Measurements from ENCODE around the gene SMARCC2. TPM values are rescaled to one million over a fixed set of nuclear protein-coding genes. Genes with fewer than 3 reads are reported as not detected.
A peak's percentile ranks its signal among the peaks of the same experiment; 100 is the strongest.

The SMARCC2 gene
- 10 to 100 TPM; 81.0 to 93.9 TPM for total RNA-seq
- long read RNA-seq, donor 1, full-length matches to known transcripts: 5 of 43 reads
- long read RNA-seq, donor 1, partial matches to known transcripts: 16 of 43 reads
- long read RNA-seq, donor 1, other reads (novel, unspliced or antisense): 22 of 43 reads
- long read RNA-seq, donor 2, transcript SMARCC2-202 (29 exons, 3,839 nt): major isoform, 5 of 89 reads
- long read RNA-seq, donor 2, partial matches to known transcripts: 70 of 89 reads
- long read RNA-seq, donor 2, other reads (novel, unspliced or antisense): 13 of 89 reads

DNA sequence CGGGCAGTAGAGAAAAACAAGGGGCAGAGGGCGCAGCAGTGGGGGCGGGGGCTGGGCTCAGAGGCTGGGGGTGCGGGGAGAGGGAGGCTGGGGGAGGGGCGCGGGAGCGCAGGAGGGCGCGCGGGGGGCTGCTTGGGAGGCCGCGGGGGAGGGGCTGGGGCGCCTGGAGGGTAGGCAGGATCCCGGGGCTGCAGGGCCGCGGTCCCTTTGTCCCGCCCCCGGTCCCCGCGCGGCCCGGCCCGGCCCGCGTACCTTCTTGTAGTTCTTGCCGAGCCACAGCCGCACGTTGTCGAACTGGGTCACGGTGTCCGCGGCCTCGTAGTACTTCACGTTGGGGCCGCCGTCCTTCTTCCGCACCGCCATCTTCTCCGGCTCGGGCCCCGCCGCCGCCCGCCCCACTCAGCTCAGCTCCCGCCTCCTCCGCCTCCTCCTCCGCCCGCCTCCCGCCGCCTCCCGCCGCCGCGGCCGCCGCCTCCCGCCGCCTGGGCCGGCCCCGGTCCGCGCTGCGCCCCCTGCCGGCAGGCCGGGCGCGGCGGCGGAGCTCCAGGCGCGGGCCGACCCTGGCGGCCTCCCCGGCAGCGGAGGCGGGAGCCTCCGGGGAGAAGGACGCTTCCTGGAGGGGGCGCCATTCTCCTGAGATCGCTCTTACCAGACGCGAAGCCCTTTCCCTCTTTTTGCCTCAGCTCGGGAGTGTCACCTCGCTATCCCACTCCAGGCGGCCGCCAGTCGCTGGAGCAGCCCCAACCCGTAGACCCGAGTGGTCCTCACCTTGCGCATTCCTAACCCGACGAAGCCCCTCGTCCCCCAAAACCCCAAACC is at the start of gene SMARCC2:
Gene SMARCC2 (minus strand): TSS at position 385 of the 819 bp plus-strand sequence. CDS start 22 bp downstream, at position 363.
- intact Hi-C loops (cut with DNase I): no loop called here
- DNase-seq (ENCODE audit: low spot score): peak; percentile 97

DNA sequence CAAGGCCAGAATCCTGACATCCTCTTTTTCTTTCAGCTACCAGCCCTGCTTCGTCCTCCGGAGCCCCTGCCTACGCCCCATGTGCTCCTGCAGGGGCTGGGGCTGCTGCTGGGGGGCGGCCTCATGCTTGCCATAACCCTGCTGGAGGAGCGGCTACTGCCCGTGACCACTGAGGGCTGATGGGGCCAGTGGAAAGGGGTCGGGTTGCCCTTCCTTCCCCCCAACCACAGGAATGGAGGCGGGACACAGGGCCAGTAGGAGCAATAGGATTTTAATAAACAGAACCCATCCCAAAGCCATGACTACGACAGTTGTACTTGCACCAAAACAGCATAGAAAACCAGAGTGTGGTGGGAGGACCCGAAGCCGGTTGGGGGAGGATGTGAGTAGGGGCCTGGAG is 48.3 kb upstream of the SMARCC2 start:
- intact Hi-C loops (cut with DNase I): no loop called here
- no peak for DNase-seq (ENCODE audit: low spot score)

DNA sequence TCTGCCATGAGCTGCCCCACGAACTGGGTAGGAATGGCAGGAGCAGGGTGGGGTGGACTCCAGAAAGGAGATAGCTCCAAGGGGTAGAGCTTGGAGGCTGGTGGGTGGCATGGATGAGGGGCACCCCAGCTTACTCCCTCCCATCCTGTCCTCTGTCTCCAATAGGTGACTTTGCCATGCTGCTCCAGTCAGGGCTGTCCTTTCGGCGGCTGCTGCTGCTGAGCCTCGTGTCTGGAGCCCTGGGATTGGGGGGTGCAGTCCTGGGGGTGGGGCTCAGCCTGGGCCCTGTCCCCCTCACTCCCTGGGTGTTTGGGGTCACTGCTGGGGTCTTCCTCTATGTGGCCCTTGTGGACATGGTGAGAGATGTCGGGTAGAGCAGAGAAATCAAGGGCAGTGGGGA is 47.7 kb upstream of the SMARCC2 start:
- no peak for DNase-seq (ENCODE audit: low spot score)
- intact Hi-C loops (cut with DNase I): no loop called here

DNA sequence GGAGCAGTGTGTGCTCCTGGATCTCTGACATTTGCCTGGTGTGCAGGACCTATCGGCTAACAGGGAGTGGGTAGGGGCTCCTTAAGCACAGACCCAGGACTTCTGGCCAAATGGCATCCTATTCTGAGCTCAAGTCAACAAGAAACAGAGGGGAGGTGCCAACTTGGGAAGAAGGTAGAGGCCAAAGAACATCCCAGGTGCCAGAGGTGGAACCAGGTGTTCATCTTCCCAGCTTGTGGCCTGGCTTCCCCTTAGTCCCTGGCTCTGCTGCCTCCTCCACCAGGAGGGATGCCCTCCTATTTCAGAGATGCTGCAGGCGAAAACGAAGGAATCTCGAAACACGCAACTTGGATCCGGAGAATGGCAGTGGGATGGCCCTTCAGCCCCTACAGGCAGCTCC is 46.8 kb upstream of the SMARCC2 start:
- intact Hi-C loops (cut with DNase I): no loop called here

DNA sequence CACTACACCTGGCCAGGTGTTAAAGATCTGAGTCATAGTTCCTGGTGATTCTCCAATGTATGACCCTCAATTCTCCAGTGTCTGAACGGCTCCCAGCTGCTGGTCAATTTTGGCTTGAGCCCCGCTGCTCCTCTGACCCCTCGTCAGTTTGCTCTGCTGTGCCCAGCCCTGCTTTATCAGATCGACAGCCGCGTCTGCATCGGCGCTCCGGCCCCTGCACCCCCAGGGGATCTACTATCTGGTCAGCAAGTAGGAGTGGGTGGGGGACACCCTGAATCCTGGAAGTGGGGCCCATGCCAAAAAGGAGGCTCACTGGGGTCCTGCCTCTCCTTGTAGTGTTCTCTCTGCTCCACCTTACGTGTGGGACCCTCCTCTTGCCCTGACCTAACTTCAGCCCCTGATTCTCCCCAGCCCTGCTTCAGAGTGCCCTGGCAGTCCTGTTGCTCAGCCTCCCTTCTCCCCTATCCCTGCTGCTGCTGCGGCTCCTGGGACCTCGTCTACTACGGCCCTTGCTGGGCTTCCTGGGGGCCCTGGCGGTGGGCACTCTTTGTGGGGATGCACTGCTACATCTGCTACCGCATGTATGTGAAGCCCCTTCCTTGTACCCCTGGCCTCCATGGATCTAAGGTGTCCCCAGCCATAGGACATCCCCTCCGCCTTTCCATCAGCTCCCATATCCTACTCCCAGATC is 45.6 kb upstream of the SMARCC2 start:
- intact Hi-C loops (cut with DNase I): no loop called here

More for the DNA sequence above, 46.8 kb upstream of the SMARCC2 start:
- no peak for DNase-seq (ENCODE audit: low spot score)

DNA sequence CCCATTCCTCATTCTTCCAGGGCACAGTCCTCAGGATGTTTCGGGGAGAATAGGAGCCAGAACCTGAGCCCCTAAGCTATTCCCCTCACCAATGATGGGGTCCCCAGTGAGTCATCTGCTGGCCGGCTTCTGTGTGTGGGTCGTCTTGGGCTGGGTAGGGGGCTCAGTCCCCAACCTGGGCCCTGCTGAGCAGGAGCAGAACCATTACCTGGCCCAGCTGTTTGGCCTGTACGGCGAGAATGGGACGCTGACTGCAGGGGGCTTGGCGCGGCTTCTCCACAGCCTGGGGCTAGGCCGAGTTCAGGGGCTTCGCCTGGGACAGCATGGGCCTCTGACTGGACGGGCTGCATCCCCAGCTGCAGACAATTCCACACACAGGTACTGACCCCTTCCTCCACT is 41.9 kb upstream of the SMARCC2 start:
- DNase-seq (ENCODE audit: low spot score): no peak
- intact Hi-C loops (cut with DNase I): no loop called here

More for the DNA sequence above, 45.6 kb upstream of the SMARCC2 start:
- DNase-seq (ENCODE audit: low spot score): no peak

DNA sequence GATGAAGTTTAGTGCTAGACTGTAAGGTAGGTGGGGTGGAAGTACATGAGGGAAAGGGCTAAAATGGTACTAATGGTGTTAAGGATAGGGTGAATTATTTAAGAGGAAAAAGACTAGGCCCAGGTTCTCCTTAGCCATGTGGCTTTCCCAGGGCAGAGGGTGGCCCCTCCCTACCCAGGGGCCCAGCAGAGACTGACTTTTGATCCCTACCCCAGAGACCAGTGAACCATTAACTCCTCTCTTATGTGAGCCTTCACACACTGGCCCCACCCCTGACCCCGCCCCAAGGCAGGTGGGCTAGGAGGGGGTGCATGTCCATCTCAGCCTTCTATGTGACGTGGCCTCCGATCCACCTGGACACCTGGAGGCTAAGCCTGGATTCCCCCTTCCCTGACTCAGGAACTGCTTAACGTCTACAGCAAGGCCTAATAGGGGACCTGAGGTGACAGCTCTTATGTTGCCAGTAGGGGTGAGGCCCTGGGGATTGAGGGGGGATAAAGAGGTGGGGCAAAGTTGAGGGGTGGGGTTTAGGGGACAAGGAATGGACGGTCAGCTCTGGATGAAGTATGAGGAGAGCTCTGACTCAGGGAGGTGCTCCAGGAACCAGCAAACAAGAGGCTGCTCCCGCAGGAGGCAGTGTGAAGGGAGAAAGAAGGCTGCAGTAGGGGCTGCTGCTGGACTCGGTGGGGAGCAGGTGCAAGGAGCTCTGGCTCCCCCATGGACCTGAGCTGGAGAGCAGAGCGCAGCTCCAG is 41.3 kb upstream of the SMARCC2 start:
- intact Hi-C loops (cut with DNase I): no loop called here
- no peak for DNase-seq (ENCODE audit: low spot score)

DNA sequence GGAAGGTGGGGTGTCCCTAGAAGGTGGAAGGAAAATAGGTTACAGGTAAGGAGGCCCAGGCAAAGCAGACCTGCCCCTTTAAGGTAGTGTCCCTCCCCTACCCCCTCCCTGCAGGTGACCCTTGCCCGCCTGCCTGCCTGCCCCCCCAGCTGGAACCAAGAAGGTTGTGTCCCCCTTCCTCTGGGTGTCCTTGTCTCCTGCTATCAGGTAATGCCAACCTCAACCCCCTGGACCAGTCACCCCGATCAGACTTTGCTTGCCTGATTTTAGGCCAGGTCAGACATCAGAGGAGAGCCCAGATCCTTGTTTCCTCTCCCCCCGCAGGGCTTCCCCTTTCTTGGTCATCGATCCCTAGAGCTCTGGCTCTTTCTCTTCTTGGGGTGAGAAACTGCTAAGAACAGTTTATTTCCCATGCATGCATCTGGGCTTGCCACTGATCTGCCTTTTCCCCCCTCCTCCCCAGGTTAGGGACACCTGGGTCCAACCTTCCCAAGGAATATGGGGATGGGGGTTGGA is 40.7 kb upstream of the SMARCC2 start, which contains the start of gene SLC39A5:
Gene SLC39A5 (plus strand): TSS at position 136 of the 516 bp plus-strand sequence. CDS start 1,224 bp downstream, outside the sequence.
- intact Hi-C loops (cut with DNase I): no loop called here
- DNase-seq (ENCODE audit: low spot score): no peak

DNA sequence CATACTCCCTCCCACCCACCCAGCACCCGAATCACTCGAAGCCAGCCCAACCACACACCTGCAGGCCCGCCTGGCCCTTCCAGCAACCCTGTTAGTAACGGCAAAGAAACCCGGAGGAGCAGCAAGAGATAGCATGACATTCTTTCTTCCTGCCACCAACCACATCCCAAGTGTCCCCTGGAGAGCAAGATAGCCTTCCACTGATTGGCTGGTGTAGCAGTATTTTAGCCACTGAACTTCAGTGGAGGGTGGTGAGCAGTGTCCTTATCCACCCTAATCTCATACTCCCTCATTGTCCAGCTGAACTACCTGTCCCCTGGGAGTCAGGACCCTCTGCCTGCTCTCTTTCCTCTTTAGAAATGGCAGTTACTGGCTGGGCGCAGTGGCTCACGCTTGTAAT is 39.8 kb upstream of the SMARCC2 start:
- intact Hi-C loops (cut with DNase I): no loop called here
- no peak for DNase-seq (ENCODE audit: low spot score)

DNA sequence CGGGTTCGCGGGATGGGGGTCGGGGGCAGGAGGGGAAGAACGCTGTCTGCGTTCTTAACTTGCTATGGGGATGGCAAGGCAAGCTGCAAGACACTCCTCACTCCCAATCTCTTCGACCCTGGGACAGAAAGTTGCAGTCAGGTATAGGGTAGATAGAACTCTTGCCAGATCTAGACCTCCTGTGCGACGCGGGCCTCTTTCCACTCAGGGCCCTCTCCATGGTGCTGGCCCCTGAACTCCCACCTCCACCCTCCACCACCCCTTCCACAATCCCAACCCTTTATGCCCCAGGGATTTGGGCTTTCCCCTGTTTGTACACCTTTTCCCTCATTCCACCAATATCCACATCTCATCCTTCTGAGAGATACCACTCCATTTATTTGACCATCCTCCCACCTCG is 35.7 kb upstream of the SMARCC2 start:
- intact Hi-C loops (cut with DNase I): loop anchor here in 1 of 2 donors (2.0 kb wide), 1 partner anchor 32 kb away; no protein-coding TSS in a partner anchor

DNA sequence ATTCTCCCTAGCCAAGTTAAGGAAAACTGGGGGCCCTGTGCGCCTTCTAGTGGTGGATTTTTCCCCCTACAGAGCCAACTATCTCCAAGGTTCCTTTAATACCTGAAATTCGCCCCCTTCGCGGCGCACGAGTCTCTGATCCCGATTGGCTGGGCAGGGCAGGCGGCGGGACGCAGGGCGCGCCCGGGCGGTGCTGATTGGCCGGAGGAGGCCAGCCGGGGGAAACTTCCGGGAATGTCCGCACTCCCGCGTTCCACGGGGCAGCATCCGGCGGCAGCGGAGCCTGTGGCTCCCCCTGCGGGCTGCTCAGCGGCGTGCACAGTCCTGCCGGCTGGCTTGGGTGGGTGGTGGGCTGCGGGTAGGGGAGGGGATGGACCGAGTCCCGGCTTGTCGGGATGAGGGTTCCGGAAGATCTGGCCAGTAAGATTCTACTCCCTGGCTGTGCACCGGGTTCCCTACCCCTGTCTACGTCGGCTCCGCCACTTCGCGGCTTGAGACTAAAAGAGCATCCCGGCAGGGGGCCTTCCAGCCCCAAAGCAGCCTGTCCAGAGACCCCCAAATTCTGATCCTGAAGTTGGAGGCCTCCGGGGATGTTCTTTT is 34.9 kb upstream of the SMARCC2 start, which contains the start of gene NABP2:
Gene NABP2 (plus strand): TSS at position 241 of the 600 bp plus-strand sequence. CDS start 515 bp downstream, outside the sequence.
- peak; percentile 99 for DNase-seq (ENCODE audit: low spot score)
- intact Hi-C loops (cut with DNase I): loop anchor here in 1 of 2 donors (2.0 kb wide), 1 partner anchor 31 kb away; no protein-coding TSS in a partner anchor

More for the DNA sequence above, 35.7 kb upstream of the SMARCC2 start:
- no peak for DNase-seq (ENCODE audit: low spot score)

DNA sequence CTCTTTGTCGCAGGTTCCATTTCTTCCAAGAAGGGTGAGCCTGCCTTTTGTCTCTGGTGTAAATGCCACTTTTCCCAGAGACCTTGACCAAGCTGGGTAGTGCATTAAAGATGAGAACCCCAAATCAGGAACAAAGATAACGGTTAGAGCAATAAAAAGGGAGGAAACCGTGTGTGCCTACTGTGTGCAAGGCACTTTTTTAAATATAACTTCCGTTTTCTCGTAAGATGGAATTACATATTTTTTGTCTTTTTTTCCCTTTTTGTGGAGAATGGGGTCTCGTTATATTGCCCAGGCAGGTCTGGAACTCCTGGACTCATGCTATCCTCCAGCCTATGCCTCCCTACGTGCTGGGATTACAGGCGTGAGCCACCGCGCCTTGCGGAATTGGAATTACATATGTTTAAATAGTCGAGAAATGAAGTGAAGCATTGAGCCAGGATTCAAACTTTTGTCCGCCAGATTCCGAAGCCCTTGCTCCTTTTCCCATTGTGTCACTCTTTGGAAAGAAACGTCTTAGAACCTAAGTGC is 34.4 kb upstream of the SMARCC2 start:
- DNase-seq (ENCODE audit: low spot score): no peak
- intact Hi-C loops (cut with DNase I): loop anchor here (2.0 kb wide), 2 partner anchors 31 to 33 kb away; no protein-coding TSS in a partner anchor

DNA sequence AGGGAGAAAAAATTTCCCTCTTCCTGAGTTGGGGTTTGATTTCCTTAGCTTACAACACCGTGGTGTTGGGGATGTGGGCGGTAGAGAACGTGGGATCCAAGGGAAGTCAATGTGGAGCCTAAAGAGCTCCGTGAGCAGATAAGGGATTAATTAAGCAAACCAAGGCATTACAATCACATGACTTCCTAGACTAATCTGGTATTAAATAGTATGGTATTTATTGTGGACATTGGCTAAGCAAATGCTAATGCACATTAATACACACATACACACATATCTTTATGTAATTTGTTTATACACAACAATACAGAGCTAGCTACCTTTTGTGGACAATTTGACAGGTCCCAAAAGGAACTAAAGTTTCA is 33.2 kb upstream of the SMARCC2 start:
- intact Hi-C loops (cut with DNase I): loop anchor here in 1 of 2 donors (2.0 kb wide), 1 partner anchor 32 kb away; no protein-coding TSS in a partner anchor
- no peak for DNase-seq (ENCODE audit: low spot score)

DNA sequence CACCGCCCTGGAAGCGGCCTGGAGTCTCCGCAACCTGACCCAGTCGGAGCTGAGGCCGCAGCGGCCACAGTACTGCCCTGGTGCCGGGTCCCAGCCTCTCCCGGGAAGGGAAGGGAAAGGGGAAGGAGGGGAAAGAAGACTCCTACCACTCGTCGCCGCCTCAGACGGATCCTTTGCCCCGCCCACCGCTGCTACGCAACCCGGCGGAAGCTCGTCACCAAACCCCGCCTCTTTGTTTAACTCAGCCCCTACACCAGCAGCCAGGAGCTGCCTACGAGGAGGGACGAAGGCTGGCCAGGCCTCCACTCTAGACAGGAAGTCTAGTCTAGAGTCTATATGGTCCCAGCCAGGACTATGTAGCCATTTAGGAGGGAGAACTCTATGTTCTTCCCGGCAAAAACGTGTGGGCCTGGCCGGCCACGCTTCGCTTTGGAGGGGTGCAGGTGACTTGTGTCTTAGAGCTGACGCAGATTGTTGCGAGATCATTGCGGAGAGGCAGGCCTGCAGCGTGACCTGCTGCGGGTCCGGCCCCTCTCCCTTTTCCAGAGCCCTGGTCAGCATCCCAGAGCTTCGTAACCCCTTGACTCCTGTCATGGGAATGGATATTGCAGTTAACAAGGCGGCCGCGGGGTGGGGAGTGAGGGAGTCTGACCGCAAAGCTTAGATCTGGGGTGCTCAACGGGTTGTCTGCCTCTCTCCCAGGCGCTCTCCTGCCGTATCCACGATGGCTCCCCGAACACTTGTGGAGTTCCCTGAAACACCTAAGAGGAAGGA is 32.7 kb upstream of the SMARCC2 start, which contains the start of gene RNF41:
Gene RNF41 (minus strand): TSS at position 166 of the 774 bp plus-strand sequence. CDS start 7,875 bp downstream, outside the sequence.
- DNase-seq (ENCODE audit: low spot score): peak; percentile 99
- intact Hi-C loops (cut with DNase I): loop anchor here in 1 of 2 donors (2.0 kb wide), 1 partner anchor 31 kb away; no protein-coding TSS in a partner anchor

DNA sequence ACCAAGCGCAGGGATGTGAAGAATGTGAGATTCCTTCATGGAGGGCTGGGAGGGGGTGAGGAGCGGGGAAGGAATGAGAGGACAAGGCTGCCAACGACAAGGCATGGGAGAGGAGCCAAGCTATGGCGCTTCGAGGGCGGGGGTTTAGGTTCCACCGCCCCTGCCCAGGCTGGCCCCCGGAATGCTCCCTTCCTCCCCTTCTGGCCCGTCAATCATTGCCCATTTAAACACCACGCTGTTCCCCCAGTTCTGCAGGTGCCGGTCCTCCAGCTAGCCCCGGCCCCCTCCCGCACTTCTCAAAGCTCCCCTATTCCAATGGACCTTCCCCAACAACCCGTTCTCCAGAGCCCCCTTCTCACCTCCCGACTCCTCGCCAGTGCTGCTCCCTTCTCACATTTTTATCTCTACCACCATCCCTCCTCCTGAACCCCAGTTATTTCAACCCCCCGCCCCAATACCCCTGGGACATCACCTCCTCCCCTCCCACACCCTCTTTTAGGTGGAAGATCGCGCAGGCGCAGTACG is 32.0 kb upstream of the SMARCC2 start:
- intact Hi-C loops (cut with DNase I): no loop called here
- DNase-seq (ENCODE audit: low spot score): peak; percentile 90

DNA sequence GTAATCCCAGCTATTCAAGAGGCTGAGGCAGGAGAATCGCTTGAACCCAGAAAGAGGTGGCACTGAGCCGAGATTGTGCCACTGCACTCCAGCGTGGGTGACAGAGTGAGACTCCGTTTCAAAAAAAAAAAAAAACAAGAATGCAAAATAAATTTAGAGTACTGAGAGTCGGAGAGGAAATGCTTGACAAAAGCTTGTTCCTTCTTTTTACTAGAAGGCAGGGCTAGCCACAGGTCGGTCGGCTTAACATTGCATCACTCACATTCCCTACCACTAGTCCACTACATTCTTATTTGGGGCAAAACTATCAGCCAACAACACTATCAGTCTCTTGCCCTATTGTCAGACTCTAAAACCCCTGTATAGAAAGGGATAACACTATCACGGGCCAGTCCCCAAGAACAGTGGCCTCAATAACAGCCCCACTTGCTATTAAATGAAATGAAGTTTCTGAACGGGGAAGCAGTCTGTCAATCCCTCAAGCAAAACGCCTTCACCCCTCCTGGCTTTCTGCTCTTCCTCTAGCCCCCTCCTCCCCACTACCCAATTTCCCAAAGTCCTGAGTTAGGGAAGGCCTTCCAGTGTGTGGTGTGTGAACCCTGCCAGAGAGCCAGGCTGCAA is 31.4 kb upstream of the SMARCC2 start:
- intact Hi-C loops (cut with DNase I): no loop called here
- no peak for DNase-seq (ENCODE audit: low spot score)
